A549 (cell line): Measurements from ENCODE around the gene PRKAG3. TPM values are rescaled to one million over a fixed set of nuclear protein-coding genes. Genes with fewer than 3 reads are reported as not detected.

Experiments
- ATAC-seq, 2 experiments: fragments of 200-7000 bp in 1 of 2; fragments of >200 bp in 1 of 2; cut with Nextera tagmentation in 1 of 2; cut with Tn5 transposase in 1 of 2; 3 replicates each; pipeline versions ENCODE4 v1.8.0 to v1.9.1; 2018 to 2020; ENCODE audit warnings: mild to moderate bottlenecking in 1 of 2, moderate library complexity in 1 of 2
- CTCF ChIA-PET: fragments of 300-600 bp; sonication (Branson Sonifier 250); formaldehyde crosslinking; extraction: SDS; loops from one replicate; lab custom pipeline; 2021; ENCODE audit warnings: antibody characterized with exemption, inconsistent platforms; lab: Yijun Ruan, JAX
- POLR2A ChIA-PET: fragments of 350-600 bp; formaldehyde crosslinking; extraction: SDS; loops from one replicate; lab custom pipeline; 2021; ENCODE audit warnings: antibody characterized with exemption, inconsistent platforms; lab: Yijun Ruan, JAX
- DNase-seq, 2 experiments: peaks; one replicate each; pipeline versions ENCODE4 v3.0.0 to v3.0.0-alpha.2; 2011 to 2016; ENCODE audit warnings: low read depth in 1 of 2, low spot score in 1 of 2
- FAIRE-seq: peaks from 2 replicates; lab custom pipeline; 2011; peaks lifted over from hg19 to GRCh38; lab: Jason Lieb, UNC
- H3K27ac ChIP-seq, 2 experiments: fragments of >200 bp; sonication (Bioruptor Twin); formaldehyde crosslinking; 3 replicates each; pipeline ENCODE4 v1.5.1; 2016 to 2017
- H3K4me1 ChIP-seq: fragments of >200 bp; sonication (Bioruptor Twin); formaldehyde crosslinking; 3 replicates; pipeline ENCODE4 v1.6.1; 2016
- H3K4me2 ChIP-seq: fragments of >200 bp; sonication (Bioruptor Twin); formaldehyde crosslinking; 3 replicates; pipeline ENCODE4 v1.6.1; 2016
- H3K4me3 ChIP-seq: fragments of >200 bp; sonication (Bioruptor Twin); formaldehyde crosslinking; 3 replicates; pipeline ENCODE4 v1.5.1; 2016
- H3K9me3 ChIP-seq: fragments of >200 bp; sonication (Bioruptor Twin); formaldehyde crosslinking; 3 replicates; pipeline ENCODE4 v1.6.1; 2016
- BCL3 ChIP-seq: fragments of >200 bp; sonication (Bioruptor Twin); formaldehyde crosslinking; IDR thresholded peaks from 3 replicates; pipeline ENCODE4 v1.6.1; 2016
- CBX2 ChIP-seq: fragments of 200-600 bp; sonication (generic); IDR thresholded peaks from 2 replicates; pipeline ENCODE4 v1.6.1; 2016; ENCODE audit warnings: low read depth, mild to moderate bottlenecking, borderline replicate concordance
- CBX8 ChIP-seq: fragments of 200-600 bp; sonication (generic); IDR thresholded peaks from 2 replicates; pipeline ENCODE4 v1.6.1; 2016
- E2F6 ChIP-seq: IDR thresholded peaks from 2 replicates; pipeline ENCODE4 v1.6.1; 2012; ENCODE audit warnings: low read depth, borderline replicate concordance
- EHF ChIP-seq: fragments of 250-450 bp; sonication (Bioruptor Pico); IDR thresholded peaks from 2 replicates; pipeline ENCODE4 v1.5.0; 2020; ENCODE audit warnings: mild to moderate bottlenecking
- ELK1 ChIP-seq: fragments of 150-350 bp; IDR thresholded peaks from 2 replicates; pipeline ENCODE4 v1.6.1; 2014; ENCODE audit warnings: low read depth, mild to moderate bottlenecking, low read length
- EP300 ChIP-seq, 2 experiments: fragments of >200 bp; sonication (Bioruptor Twin); formaldehyde crosslinking; IDR thresholded peaks; 2 replicates in 1 of 2; 3 replicates in 1 of 2; pipeline ENCODE4 v1.6.1; 2016 to 2017
- FOSB ChIP-seq: fragments of 250-450 bp; sonication (Bioruptor Pico); IDR thresholded peaks from 2 replicates; pipeline ENCODE4 v1.5.0; 2020; ENCODE audit warnings: mild to moderate bottlenecking, moderate library complexity
- FOXS1 ChIP-seq: fragments of 250-450 bp; sonication (Bioruptor Pico); IDR thresholded peaks from 2 replicates; pipeline ENCODE4 v1.5.0; 2020; ENCODE audit warnings: mild to moderate bottlenecking, moderate library complexity
- HES2 ChIP-seq: fragments of >200 bp; sonication (Bioruptor Twin); formaldehyde crosslinking; IDR thresholded peaks from 2 replicates; pipeline ENCODE4 v1.6.1; 2016
- HOXB13 ChIP-seq: fragments of 250-450 bp; sonication (Bioruptor Pico); IDR thresholded peaks from 2 replicates; pipeline ENCODE4 v1.5.0; 2020; ENCODE audit warnings: low read depth, mild to moderate bottlenecking, moderate library complexity
- JUN ChIP-seq, 2 experiments: fragments of >200 bp; sonication (Bioruptor Twin); formaldehyde crosslinking; IDR thresholded peaks; 2 replicates in 1 of 2; 3 replicates in 1 of 2; pipeline ENCODE4 v1.6.1; 2016 to 2017
- MAX ChIP-seq: IDR thresholded peaks from 2 replicates; pipeline ENCODE4 v1.6.1; 2012
- NFE2L2 ChIP-seq: fragments of 150-350 bp; conservative IDR thresholded peaks from 2 replicates; pipeline ENCODE4 v1.6.1; 2014; ENCODE audit warnings: low read length
- NPAS2 ChIP-seq: fragments of 250-450 bp; sonication (Bioruptor Pico); IDR thresholded peaks from 2 replicates; pipeline ENCODE4 v1.8.0; 2022; ENCODE audit warnings: mild to moderate bottlenecking, moderate library complexity, borderline replicate concordance
- POLR2A ChIP-seq: IDR thresholded peaks from 2 replicates; pipeline ENCODE4 v1.6.1; 2012; ENCODE audit warnings: mild to moderate bottlenecking, low read length
- RAD21 ChIP-seq, 2 experiments: fragments of >200 bp in 1 of 2; sonication (Bioruptor Twin) in 1 of 2; formaldehyde crosslinking in 1 of 2; IDR thresholded peaks in 1 of 2; conservative IDR thresholded peaks in 1 of 2; 2 replicates in 1 of 2; 3 replicates in 1 of 2; pipeline ENCODE4 v1.6.1; 2012 to 2018; ENCODE audit warnings: inconsistent platforms in 1 of 2
- RARB ChIP-seq: fragments of 250-450 bp; sonication (Bioruptor Pico); IDR thresholded peaks from 2 replicates; pipeline ENCODE4 v1.8.0; 2021; ENCODE audit warnings: mild to moderate bottlenecking, moderate library complexity
- ZC3H11A ChIP-seq: fragments of 450-650 bp; IDR thresholded peaks from 2 replicates; pipeline ENCODE4 v1.6.1; 2014; ENCODE audit warnings: antibody characterized with exemption, mild to moderate bottlenecking
- ZFP36 ChIP-seq: fragments of 450-650 bp; IDR thresholded peaks from 2 replicates; pipeline ENCODE4 v1.6.1; 2014; ENCODE audit warnings: borderline replicate concordance; ENCODE audit not compliant: partially characterized antibody
- WGBS: methylation state at CpG from one replicate; pipeline ENCODE4 v1.1.6; 2017; ENCODE audit errors: missing lambda C conversion rate; 5-methylcytosine and 5-hydroxymethylcytosine counted together
- polyA plus RNA-seq, 4 experiments: library from polyadenylated mRNA; depleted of rRNA in 3 of 4; stranded (reverse); fragments of >200 nt; fragmentation: RNase III in 1 of 4; extraction: RNeasy Plus Mini Kit Qiagen cat#74134 plus additional on column Dnase treatment in 1 of 4; gene quantifications; 2 replicates in 3 of 4; 3 replicates in 1 of 4; pipeline ENCODE4 v1.2.3, GENCODE V29; 2011 to 2017

PRKAG3 gene
- polyA plus RNA-seq, 2 of the 4 experiments (the other 2 are of a cell fraction) = not detected

- Histone ChIP-seq H3K4me1 (no peaks in the 10 kb centered on the region), H3K27ac (no peak overlapping the region), H3K4me2 (no peak overlapping the region), H3K9me3 (no peaks in the 10 kb centered on the region), H3K4me3 (no peak overlapping the region)
- DNase-seq (no peak), ATAC-seq (no peak; a peak in 1 of 6 replicates), FAIRE-seq (no peak)
- 50% methylated on average over 9 of the region's 11 CpGs for WGBS
- CTCF ChIA-PET = interaction anchor here (3.0 kb wide), 1 partner anchor 34 kb away, joined by 16 read pairs; no protein-coding TSS in a partner anchor
- TF ChIP-seq MAX = no peak
- POLR2A ChIA-PET = no interaction called here
These were observed 17.7 kb downstream of the PRKAG3 start for GRCh38 chr2:218813771-218814460.

GRCh38 chr2:218812861-218813260 lies 18.7 kb downstream of the PRKAG3 start:
- no peak for FAIRE-seq

GRCh38 chr2:218812096-218812815 lies 19.3 kb downstream of the PRKAG3 start:
- ChIA-PET CTCF (interaction anchor here (1.0 to 3.0 kb wide), 2 partner anchors 26 to 36 kb away, joined by 3 to 16 read pairs; no protein-coding TSS in a partner anchor), POLR2A (no interaction called here)
- DNase-seq (no peak), ATAC-seq (no peak), FAIRE-seq (no peak)
- WGBS = 80% methylated on average over 12 of the region's 21 CpGs
- Histone ChIP-seq H3K4me1 (no peaks in the 10 kb centered on the region), H3K27ac (no peak overlapping the region), H3K4me3 (no peak overlapping the region), H3K4me2 (no peak overlapping the region), H3K9me3 (no peaks in the 10 kb centered on the region)
- TF ChIP-seq E2F6 (no peak), BCL3 (no peak), FOXS1 (CRISPR knock-in tag) (no peak), EHF (no peak), JUN (IDR thresholded peaks at IDR 0.05) (no peak), HOXB13 (CRISPR knock-in tag) (no peak), NPAS2 (no peak), HES2 (no peak), CBX8 (no peak), ELK1 (no peak), FOSB (CRISPR knock-in tag) (no peak), POLR2A (no peak), ZFP36 (no peak), CBX2 (no peak), NFE2L2 (no peak), RARB (no peak)

More at GRCh38 chr2:218812861-218813260, 18.7 kb downstream of the PRKAG3 start:
- DNase-seq = no peak
- ChIA-PET CTCF (interaction anchor here (1.0 to 3.0 kb wide), 2 partner anchors 25 to 35 kb away, joined by 3 to 16 read pairs; no protein-coding TSS in a partner anchor), POLR2A (no interaction called here)
- TF ChIP-seq ZC3H11A = no peak
- TF ChIP-seq JUN (IDR thresholded peaks at IDR 0.05) = no peak
- TF ChIP-seq RAD21 (conservative IDR thresholded peaks at IDR 0.05 in 1 of 2, IDR thresholded peaks at IDR 0.05 in 1 of 2) = no peak
- no peak for TF ChIP-seq FOSB (CRISPR knock-in tag)
- TF ChIP-seq EP300 (IDR thresholded peaks at IDR 0.05) = no peak
- TF ChIP-seq HOXB13 (CRISPR knock-in tag) = no peak
- ATAC-seq = no peak
- WGBS = 61% methylated on average over 4 of the region's 5 CpGs
- H3K9me3 ChIP-seq = no peaks in the 10 kb centered on the region
- H3K4me1 ChIP-seq = no peaks in the 10 kb centered on the region
- H3K4me2 ChIP-seq = no peak overlapping the region
- no peak overlapping the region for H3K27ac ChIP-seq
- H3K4me3 ChIP-seq = no peak overlapping the region
